Trophoblast cell (in vitro differentiated cells and primary cell): ENCODE measurements around the gene ERMP1.

Source experiments
- DNase-seq, 2 donors: peaks; one replicate each; pipeline ENCODE4 v3.0.0-alpha.2; 2016
- H2AFZ ChIP-seq: 2 replicates; pipeline ENCODE4 v1.6.1; 2013; ENCODE audit warnings: low read length, moderate library complexity, mild to moderate bottlenecking; ENCODE audit not compliant: insufficient read depth, poor library complexity
- H2AK5ac ChIP-seq: 2 replicates; pipeline ENCODE4 v1.6.1; 2013; ENCODE audit warnings: mild to moderate bottlenecking, low read length
- H2BK120ac ChIP-seq: 2 replicates; pipeline ENCODE4 v1.6.1; 2013; ENCODE audit warnings: low read length, mild to moderate bottlenecking, moderate library complexity; ENCODE audit not compliant: insufficient read depth, poor library complexity
- H2BK12ac ChIP-seq: 2 replicates; pipeline ENCODE4 v1.6.1; 2013; ENCODE audit warnings: mild to moderate bottlenecking, low read length, moderate library complexity
- H2BK5ac ChIP-seq: 2 replicates; pipeline ENCODE4 v1.6.1; 2013; ENCODE audit warnings: low read length, low read depth, moderate library complexity, mild to moderate bottlenecking; ENCODE audit not compliant: poor library complexity
- H3K14ac ChIP-seq: 2 replicates; pipeline ENCODE4 v1.6.1; 2013; ENCODE audit warnings: mild to moderate bottlenecking, low read length
- H3K18ac ChIP-seq: 2 replicates; pipeline ENCODE4 v1.6.1; 2013; ENCODE audit warnings: mild to moderate bottlenecking, low read length
- H3K23ac ChIP-seq: 2 replicates; pipeline ENCODE4 v1.6.1; 2013; ENCODE audit warnings: low read length
- H3K27ac ChIP-seq: 2 replicates; pipeline ENCODE4 v1.5.1; 2013; ENCODE audit warnings: low read depth, mild to moderate bottlenecking, inconsistent platforms, low read length, moderate library complexity
- H3K27me3 ChIP-seq: 2 replicates; pipeline ENCODE4 v1.6.1; 2013; ENCODE audit warnings: inconsistent platforms, mild to moderate bottlenecking, low read length, moderate library complexity; ENCODE audit not compliant: insufficient read depth
- H3K36me3 ChIP-seq, 2 experiments: 1 replicate in 1 of 2; 2 replicates in 1 of 2; pipeline ENCODE4 v1.6.1; 2013; ENCODE audit warnings: low read length in 2 of 2, mild to moderate bottlenecking in 2 of 2, moderate library complexity in 1 of 2; ENCODE audit not compliant: insufficient read depth in 2 of 2, control insufficient read depth in 1 of 2
- H3K4ac ChIP-seq: 2 replicates; pipeline ENCODE4 v1.6.1; 2013; ENCODE audit warnings: low read depth, mild to moderate bottlenecking, low read length, moderate library complexity
- H3K4me1 ChIP-seq, 2 experiments: 1 replicate in 1 of 2; 2 replicates in 1 of 2; pipeline ENCODE4 v1.6.1; 2013; ENCODE audit warnings: low read length in 2 of 2, mild to moderate bottlenecking in 2 of 2, moderate library complexity in 1 of 2; ENCODE audit not compliant: insufficient read depth in 2 of 2, control insufficient read depth in 1 of 2
- H3K4me2 ChIP-seq: 2 replicates; pipeline ENCODE4 v1.6.1; 2013; ENCODE audit warnings: inconsistent platforms, mild to moderate bottlenecking, low read length, moderate library complexity
- H3K4me3 ChIP-seq: 2 replicates; pipeline ENCODE4 v1.5.1; 2013; ENCODE audit warnings: mild to moderate bottlenecking, low read depth, low read length, inconsistent platforms
- H3K79me1 ChIP-seq: one replicate; pipeline ENCODE4 v1.6.1; 2013; ENCODE audit warnings: low read length
- H3K79me2 ChIP-seq: 2 replicates; pipeline ENCODE4 v1.6.1; 2013; ENCODE audit warnings: low read length, mild to moderate bottlenecking; ENCODE audit not compliant: control insufficient read depth, insufficient read depth, poor library complexity
- H3K9ac ChIP-seq: 2 replicates; pipeline ENCODE4 v1.6.1; 2013; ENCODE audit warnings: mild to moderate bottlenecking, low read length
- H3K9me3 ChIP-seq: 2 replicates; pipeline ENCODE4 v1.6.1; 2013; ENCODE audit warnings: low read depth, mild to moderate bottlenecking, control low read depth, inconsistent platforms, low read length; ENCODE audit not compliant: insufficient read depth
- H4K12ac ChIP-seq: 2 replicates; pipeline ENCODE4 v1.6.1; 2013; ENCODE audit warnings: low read depth, mild to moderate bottlenecking, low read length, moderate library complexity
- H4K8ac ChIP-seq: 2 replicates; pipeline ENCODE4 v1.6.1; 2013; ENCODE audit warnings: low read depth, mild to moderate bottlenecking, low read length, moderate library complexity
- H4K91ac ChIP-seq: one replicate; pipeline ENCODE4 v1.6.1; 2013; ENCODE audit warnings: low read depth, mild to moderate bottlenecking, low read length, moderate library complexity
- WGBS: extraction: QIAGEN DNeasy Blood & Tissue Kit; methylation state at CpG from one replicate; pipeline ENCODE4 v1.1.7; 2013; ENCODE audit warnings: missing lambda C conversion rate; ENCODE audit not compliant: insufficient read length, insufficient coverage; ENCODE audit errors: extremely low coverage; 5-methylcytosine and 5-hydroxymethylcytosine counted together

Gene ERMP1

GRCh38 chr9:5876026-5876425 lies 43.1 kb upstream of the ERMP1 start:
- Histone ChIP-seq H3K36me3 (no peaks in the 10 kb centered on the region), H3K23ac (no peak overlapping the region), H4K8ac (no peak overlapping the region), H2AFZ (no peak overlapping the region), H3K27me3 (no peaks in the 10 kb centered on the region), H3K4me3 (no peak overlapping the region), H3K79me2 (no peaks in the 10 kb centered on the region), H3K9ac (no peak overlapping the region), H3K4me1 (peaks cover 13 to 16% of the 10 kb centered on the region in 2 experiments), H3K4me2 (no peak overlapping the region), H3K4ac (no peak overlapping the region), H3K79me1 (peaks cover 13% of the 10 kb centered on the region), H2BK120ac (no peak overlapping the region), H2BK5ac (no peak overlapping the region), H3K18ac (no peak overlapping the region), H4K91ac (no peak overlapping the region), H3K27ac (no peak overlapping the region), H2AK5ac (no peak overlapping the region), H2BK12ac (peak overlapping the region; percentile 33), H3K14ac (no peak overlapping the region), H4K12ac (no peak overlapping the region), H3K9me3 (no peaks in the 10 kb centered on the region)
- DNase-seq, result no peak
- no CpG with 5 or more reads among the region's 1 CpG for WGBS

- Histone ChIP-seq H2BK12ac (no peak overlapping the region), H2AFZ (no peak overlapping the region), H3K27me3 (no peaks in the 10 kb centered on the region), H3K79me2 (no peaks in the 10 kb centered on the region), H3K4me3 (no peak overlapping the region), H3K9ac (no peak overlapping the region), H3K14ac (no peak overlapping the region), H3K4me1 (peaks cover 12 to 18% of the 10 kb centered on the region in 2 experiments), H3K4me2 (no peak overlapping the region), H2BK120ac (no peak overlapping the region), H2AK5ac (peak overlapping the region; percentile 11), H3K23ac (no peak overlapping the region), H4K8ac (no peak overlapping the region), H3K4ac (no peak overlapping the region), H4K91ac (no peak overlapping the region), H3K27ac (no peak overlapping the region), H3K9me3 (no peaks in the 10 kb centered on the region), H3K18ac (no peak overlapping the region), H3K79me1 (peaks cover 5% of the 10 kb centered on the region), H2BK5ac (peak overlapping the region; percentile 39), H4K12ac (no peak overlapping the region), H3K36me3 (no peaks in the 10 kb centered on the region)
- DNase-seq, result no peak
- WGBS, result no CpG with 5 or more reads among the region's 2 CpGs
These were observed 41.1 kb upstream of the ERMP1 start for GRCh38 chr9:5874048-5874447.

DNA sequence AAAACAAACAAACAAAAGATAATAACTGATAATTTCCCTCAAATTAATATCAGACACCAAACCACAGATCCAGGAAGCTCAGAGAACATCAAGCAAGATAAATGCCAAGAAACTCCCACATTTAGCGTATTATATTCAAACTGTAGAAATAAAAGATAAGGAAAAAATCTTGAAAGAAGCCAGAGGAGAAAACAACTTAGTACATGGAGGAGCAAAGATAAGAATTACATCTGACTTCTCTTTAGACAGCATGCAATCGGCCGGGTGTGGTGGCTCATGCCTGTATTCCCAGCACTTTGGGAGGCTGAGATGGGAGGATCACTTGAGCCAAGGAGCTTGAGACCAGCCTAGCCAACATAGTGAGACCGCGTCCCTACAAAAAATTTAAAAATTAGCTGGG lies 40.5 kb upstream of the ERMP1 start:
- WGBS, result no CpG with 5 or more reads among the region's 5 CpGs
- DNase-seq, result peak in 1 of 2 donors; percentile 21
- H3K9me3 ChIP-seq, result no peaks in the 10 kb centered on the region
- no peak overlapping the region for H3K4me2 ChIP-seq
- no peak overlapping the region for H4K8ac ChIP-seq
- H3K79me1 ChIP-seq, result peaks cover 2% of the 10 kb centered on the region
- H3K9ac ChIP-seq, result no peak overlapping the region
- H3K27me3 ChIP-seq, result no peaks in the 10 kb centered on the region
- H3K27ac ChIP-seq, result no peak overlapping the region
- no peak overlapping the region for H2AFZ ChIP-seq
- H3K79me2 ChIP-seq, result no peaks in the 10 kb centered on the region
- no peaks in the 10 kb centered on the region for H3K36me3 ChIP-seq
- H3K14ac ChIP-seq, result no peak overlapping the region
- no peak overlapping the region for H3K23ac ChIP-seq
- H2BK5ac ChIP-seq, result no peak overlapping the region
- peaks cover 13 to 18% of the 10 kb centered on the region in 2 experiments for H3K4me1 ChIP-seq
- no peak overlapping the region for H4K12ac ChIP-seq
- no peak overlapping the region for H2AK5ac ChIP-seq
- H3K4ac ChIP-seq, result no peak overlapping the region
- H3K18ac ChIP-seq, result no peak overlapping the region
- H2BK12ac ChIP-seq, result peak overlapping the region; percentile 56
- peak overlapping the region; percentile 33 for H4K91ac ChIP-seq
- no peak overlapping the region for H3K4me3 ChIP-seq
- no peak overlapping the region for H2BK120ac ChIP-seq

DNA sequence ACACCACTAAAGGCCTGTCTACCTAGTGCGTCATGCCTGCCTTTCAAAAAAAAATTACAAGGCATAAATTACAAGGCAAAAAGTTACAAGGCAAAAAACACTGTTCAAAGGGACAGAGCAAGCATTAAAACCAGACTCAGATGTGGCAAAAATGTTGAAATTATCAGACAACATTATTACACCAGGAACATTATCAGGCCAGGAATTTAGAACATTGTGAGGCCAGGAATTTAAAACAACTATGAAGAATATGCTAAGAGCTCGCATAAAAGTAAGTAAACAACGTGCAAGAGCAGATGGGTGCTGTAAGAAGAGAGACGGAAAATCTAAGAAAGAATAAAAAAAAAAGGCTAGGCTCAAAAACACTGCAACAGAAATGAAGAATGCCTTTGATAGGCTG lies 39.6 kb upstream of the ERMP1 start:
- peak; percentile 9 to 89 for DNase-seq
- H3K4me2 ChIP-seq, result no peak overlapping the region
- H3K9me3 ChIP-seq, result no peaks in the 10 kb centered on the region
- H2AFZ ChIP-seq, result no peak overlapping the region
- H4K8ac ChIP-seq, result peak overlapping the region; percentile 39
- no peak overlapping the region for H3K14ac ChIP-seq
- H2BK12ac ChIP-seq, result no peak overlapping the region
- no peak overlapping the region for H3K4ac ChIP-seq
- H3K36me3 ChIP-seq, result no peaks in the 10 kb centered on the region
- H2BK5ac ChIP-seq, result no peak overlapping the region
- H3K4me3 ChIP-seq, result no peak overlapping the region
- H3K79me2 ChIP-seq, result no peaks in the 10 kb centered on the region
- H3K27ac ChIP-seq, result peak overlapping the region; percentile 46
- H3K18ac ChIP-seq, result no peak overlapping the region
- H2AK5ac ChIP-seq, result no peak overlapping the region
- H2BK120ac ChIP-seq, result peak overlapping the region; percentile 73
- no peak overlapping the region for H3K23ac ChIP-seq
- peak overlapping the region; percentile 66 for H4K91ac ChIP-seq
- peaks cover 17 to 22% of the 10 kb centered on the region in 2 experiments for H3K4me1 ChIP-seq
- H4K12ac ChIP-seq, result no peak overlapping the region
- WGBS, result no CpG with 5 or more reads among the region's 4 CpGs
- H3K79me1 ChIP-seq, result peaks cover 2% of the 10 kb centered on the region
- H3K27me3 ChIP-seq, result no peaks in the 10 kb centered on the region
- H3K9ac ChIP-seq, result no peak overlapping the region
